Measurements from ENCODE around the gene SSBP3.

GRCh38 chr1:54225378-54225777, 180.8 kb downstream of the SSBP3 start:
- no peak for TF ChIP-seq ZC3H10 (CRISPR knock-in tag; IDR thresholded peaks at IDR 0.05)
- no peak for TF ChIP-seq ARNTL (CRISPR knock-in tag; IDR thresholded peaks at IDR 0.05; ENCODE audit: borderline replicate concordance, low read depth)
- TF ChIP-seq POU6F1 (CRISPR knock-in tag; IDR thresholded peaks at IDR 0.05; ENCODE audit: borderline replicate concordance, low read depth), result no peak
- no peak for TF ChIP-seq PPARA (CRISPR knock-in tag; IDR thresholded peaks at IDR 0.05; ENCODE audit: borderline replicate concordance)
- no peak for TF ChIP-seq CSDC2 (CRISPR knock-in tag; IDR thresholded peaks at IDR 0.05)
- TF ChIP-seq ZNF565 (CRISPR knock-in tag; conservative IDR thresholded peaks at IDR 0.05; ENCODE audit: low read depth), result no peak
- TF ChIP-seq ZFP30 (CRISPR knock-in tag; IDR thresholded peaks at IDR 0.05), result no peak
- no peak for TF ChIP-seq ISL1 (CRISPR knock-in tag; IDR thresholded peaks at IDR 0.05)
- no peak for TF ChIP-seq ZFP3 (CRISPR knock-in tag; IDR thresholded peaks at IDR 0.05)
- TF ChIP-seq CREB5 (CRISPR knock-in tag; IDR thresholded peaks at IDR 0.05; ENCODE audit: low read depth), result no peak
- no peak for TF ChIP-seq ZNF70 (CRISPR knock-in tag; IDR thresholded peaks at IDR 0.05)
- no peak for TF ChIP-seq BACH2 (CRISPR knock-in tag; IDR thresholded peaks at IDR 0.05; ENCODE audit: borderline replicate concordance)

Data from SK-N-SH treated with all-trans-retinoic acid at 6 μM for 48 hours (cell line).